ENCODE results near the gene FBXO48.

The FBXO48 gene

GRCh38 chr2:68413466-68413865 lies 53.6 kb downstream of the FBXO48 start:
- Histone ChIP-seq H3K4me3 (no peak overlapping the region), H3K27ac (no peak overlapping the region)
- no peak for TF ChIP-seq CTCF (IDR thresholded peaks at IDR 0.05)
- no peak for DNase-seq (ENCODE audit: low spot score)

GRCh38 chr2:68412127-68412819 lies 54.8 kb downstream of the FBXO48 start:
- H3K4me3 ChIP-seq = no peak overlapping the region
- no peak for TF ChIP-seq CTCF (IDR thresholded peaks at IDR 0.05)
- DNase-seq (ENCODE audit: low spot score) = no peak
- no peak overlapping the region for H3K27ac ChIP-seq

DNA sequence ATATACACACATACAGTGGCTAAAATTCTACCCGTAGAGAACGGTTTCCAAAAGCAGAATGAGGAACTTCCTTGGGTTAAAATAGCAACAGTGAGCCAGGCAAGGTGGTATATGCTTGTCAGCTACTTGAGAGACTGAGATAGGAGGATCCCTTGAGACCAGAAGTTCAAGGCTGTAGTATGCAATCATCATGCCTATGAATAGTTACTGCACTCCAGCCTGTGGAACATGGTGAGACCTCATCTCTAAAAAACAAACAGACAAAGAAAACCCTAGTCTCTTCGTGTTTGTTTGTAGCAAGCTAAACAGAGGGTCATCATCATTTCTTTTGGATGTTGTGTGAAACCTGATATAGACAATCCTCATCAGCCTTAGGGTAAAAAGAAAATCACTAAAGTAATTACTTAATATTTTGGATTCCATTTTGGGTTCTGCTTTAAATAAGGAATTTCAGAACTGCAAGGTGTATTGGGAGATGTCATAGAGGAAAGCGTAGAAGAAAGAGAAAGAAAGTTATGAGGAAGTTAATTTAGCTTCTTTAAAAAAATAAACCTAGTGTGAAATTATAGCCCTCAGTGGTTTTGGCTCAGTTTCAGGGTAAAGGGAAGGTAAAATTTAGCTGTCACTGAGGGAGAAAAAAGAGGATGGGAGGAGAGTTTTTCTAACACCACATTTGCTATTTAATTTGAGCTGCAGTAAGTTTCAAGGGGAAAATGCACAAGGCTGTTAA lies 55.5 kb downstream of the FBXO48 start:
- TF ChIP-seq CTCF (IDR thresholded peaks at IDR 0.05) = no peak
- no peak overlapping the region for H3K27ac ChIP-seq
- no peak overlapping the region for H3K4me3 ChIP-seq
- no peak for DNase-seq (ENCODE audit: low spot score)

All from coronary artery (tissue), 2 donors.